GM19395 (cell line): Measurements from ENCODE around the gene UNC13D.

Source experiments
- ATAC-seq: cut with Tn5 transposase; IDR thresholded peaks from one replicate; pipeline ENCODE4 v1.9.1; 2021; ENCODE audit warnings: mild to moderate bottlenecking, moderate library complexity; ENCODE audit not compliant: unreplicated experiment

UNC13D gene

GRCh38 chr17:75835654-75835987, 8.6 kb downstream of the UNC13D start:
- no peak for ATAC-seq

GRCh38 chr17:75834928-75835653, 9.1 kb downstream of the UNC13D start:
- ATAC-seq, result no peak

GRCh38 chr17:75834279-75834920, 9.8 kb downstream of the UNC13D start:
- no peak for ATAC-seq

- no peak for ATAC-seq
These were observed 11.4 kb downstream of the UNC13D start for GRCh38 chr17:75832652-75833400.

- ATAC-seq, result no peak
These were observed 12.0 kb downstream of the UNC13D start for GRCh38 chr17:75832164-75832651.

- no peak for ATAC-seq
These were observed 13.1 kb downstream of the UNC13D start for GRCh38 chr17:75831032-75831571.

GRCh38 chr17:75830164-75831031, 13.8 kb downstream of the UNC13D start:
- no peak for ATAC-seq

- no peak for ATAC-seq
These were observed 14.5 kb downstream of the UNC13D start for GRCh38 chr17:75829747-75830146.

- ATAC-seq, result no peak
These were observed 15.5 kb downstream of the UNC13D start for GRCh38 chr17:75828741-75829140.

GRCh38 chr17:75828076-75828400, 16.2 kb downstream of the UNC13D start:
- no peak for ATAC-seq

GRCh38 chr17:75827308-75828075, 16.7 kb downstream of the UNC13D start:
- ATAC-seq, result no peak

GRCh38 chr17:75826561-75827307, 17.5 kb downstream of the UNC13D start:
- no peak for ATAC-seq

- ATAC-seq, result no peak
These were observed 18.3 kb downstream of the UNC13D start for GRCh38 chr17:75825748-75826370.

GRCh38 chr17:75825149-75825552, 19.1 kb downstream of the UNC13D start:
- ATAC-seq, result no peak

- ATAC-seq, result no peak
These were observed 19.5 kb downstream of the UNC13D start for GRCh38 chr17:75824666-75825065.

- ATAC-seq, result no peak
These were observed 20.1 kb downstream of the UNC13D start for GRCh38 chr17:75824050-75824552.

GRCh38 chr17:75823257-75824041, 20.8 kb downstream of the UNC13D start:
- no peak for ATAC-seq

GRCh38 chr17:75822800-75823166, 21.4 kb downstream of the UNC13D start:
- ATAC-seq, result no peak
